ENCODE results near the gene FAM98C.
"Not testable (repeated sequence)": the region's sequence is repeated elsewhere in the genome, so short reads cannot be mapped to it uniquely, and the experiment has no call there.

FAM98C gene

DNA sequence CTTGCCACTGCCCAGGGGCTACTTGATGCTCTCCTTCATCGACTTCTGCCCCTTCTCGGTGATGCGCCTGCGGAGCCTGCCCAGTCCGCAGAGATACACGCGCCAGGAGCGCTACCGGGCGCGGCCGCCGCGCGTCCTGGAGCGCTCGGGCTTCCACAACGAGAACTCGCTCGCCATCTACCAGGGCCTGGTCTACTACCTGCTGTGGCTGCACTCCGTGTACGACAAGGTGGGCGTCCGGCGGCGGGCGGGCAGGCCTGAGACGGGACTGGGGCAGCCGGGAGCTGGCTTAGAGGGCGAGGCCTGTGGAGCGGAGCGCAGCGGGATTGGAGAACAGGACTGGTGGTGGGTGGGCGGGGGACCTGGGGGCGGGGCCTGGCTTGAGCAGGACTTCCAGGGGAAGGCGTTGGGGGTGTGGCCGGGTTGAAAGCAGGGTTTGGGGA is 41.2 kb upstream of the FAM98C start:
- peak; percentile 51 for DNase-seq (ENCODE audit: low read depth)
- H3K4me3 ChIP-seq (ENCODE audit: low read length) = peak overlapping the region; percentile 66
- TF ChIP-seq, protein P1, sequence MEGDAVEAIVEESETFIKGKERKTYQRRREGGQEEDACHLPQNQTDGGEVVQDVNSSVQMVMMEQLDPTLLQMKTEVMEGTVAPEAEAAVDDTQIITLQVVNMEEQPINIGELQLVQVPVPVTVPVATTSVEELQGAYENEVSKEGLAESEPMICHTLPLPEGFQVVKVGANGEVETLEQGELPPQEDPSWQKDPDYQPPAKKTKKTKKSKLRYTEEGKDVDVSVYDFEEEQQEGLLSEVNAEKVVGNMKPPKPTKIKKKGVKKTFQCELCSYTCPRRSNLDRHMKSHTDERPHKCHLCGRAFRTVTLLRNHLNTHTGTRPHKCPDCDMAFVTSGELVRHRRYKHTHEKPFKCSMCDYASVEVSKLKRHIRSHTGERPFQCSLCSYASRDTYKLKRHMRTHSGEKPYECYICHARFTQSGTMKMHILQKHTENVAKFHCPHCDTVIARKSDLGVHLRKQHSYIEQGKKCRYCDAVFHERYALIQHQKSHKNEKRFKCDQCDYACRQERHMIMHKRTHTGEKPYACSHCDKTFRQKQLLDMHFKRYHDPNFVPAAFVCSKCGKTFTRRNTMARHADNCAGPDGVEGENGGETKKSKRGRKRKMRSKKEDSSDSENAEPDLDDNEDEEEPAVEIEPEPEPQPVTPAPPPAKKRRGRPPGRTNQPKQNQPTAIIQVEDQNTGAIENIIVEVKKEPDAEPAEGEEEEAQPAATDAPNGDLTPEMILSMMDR (conservative IDR thresholded peaks at IDR 0.05; ENCODE audit: low read length) = peak; percentile 16; the same call in 1 of the 2 replicates

DNA sequence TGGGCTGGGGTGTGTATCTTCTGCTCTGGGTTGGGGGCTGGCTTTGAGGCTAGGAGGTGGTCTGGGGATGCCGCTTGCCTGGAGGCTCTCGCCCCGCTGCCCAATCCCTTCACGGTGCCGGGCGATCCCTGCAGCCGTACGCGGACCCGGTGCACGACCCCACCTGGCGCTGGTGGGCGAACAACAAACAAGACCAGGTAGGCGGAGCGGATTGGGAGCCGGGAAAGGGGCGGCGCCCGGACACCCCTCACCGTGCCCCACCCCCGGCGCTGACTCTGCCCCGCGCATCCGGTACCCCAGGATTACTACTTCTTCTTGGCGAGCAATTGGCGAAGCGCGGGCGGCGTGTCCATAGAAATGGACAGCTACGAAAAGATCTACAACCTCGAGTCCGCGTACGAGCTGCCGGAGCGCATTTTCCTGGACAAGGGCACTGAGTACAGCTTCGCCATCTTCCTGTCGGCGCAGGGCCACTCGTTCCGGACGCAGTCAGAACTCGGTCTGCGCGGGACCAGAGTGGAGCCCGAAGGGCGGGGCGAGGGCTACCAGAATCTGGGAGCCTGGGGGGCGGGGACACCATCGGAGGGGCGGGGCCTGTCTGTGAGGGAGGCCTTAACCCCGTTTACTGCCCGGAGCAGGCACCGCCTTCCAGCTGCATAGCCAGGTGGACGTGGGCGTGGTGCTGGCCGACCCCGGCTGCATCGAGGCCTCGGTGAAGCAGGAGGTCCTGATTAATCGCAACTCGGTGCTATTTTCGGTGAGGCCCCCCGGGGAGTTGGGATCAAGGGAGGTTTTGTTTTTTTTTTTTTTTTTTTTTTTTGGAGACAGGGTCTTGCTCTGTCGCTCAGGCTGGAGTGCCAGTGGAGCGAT is 40.6 kb upstream of the FAM98C start:
- H3K4me3 ChIP-seq (ENCODE audit: low read length) = peak overlapping the region; percentile 66
- TF ChIP-seq, protein P1 (conservative IDR thresholded peaks at IDR 0.05; ENCODE audit: low read length) = no peak
- peak; percentile 58 for DNase-seq (ENCODE audit: low read depth)

DNA sequence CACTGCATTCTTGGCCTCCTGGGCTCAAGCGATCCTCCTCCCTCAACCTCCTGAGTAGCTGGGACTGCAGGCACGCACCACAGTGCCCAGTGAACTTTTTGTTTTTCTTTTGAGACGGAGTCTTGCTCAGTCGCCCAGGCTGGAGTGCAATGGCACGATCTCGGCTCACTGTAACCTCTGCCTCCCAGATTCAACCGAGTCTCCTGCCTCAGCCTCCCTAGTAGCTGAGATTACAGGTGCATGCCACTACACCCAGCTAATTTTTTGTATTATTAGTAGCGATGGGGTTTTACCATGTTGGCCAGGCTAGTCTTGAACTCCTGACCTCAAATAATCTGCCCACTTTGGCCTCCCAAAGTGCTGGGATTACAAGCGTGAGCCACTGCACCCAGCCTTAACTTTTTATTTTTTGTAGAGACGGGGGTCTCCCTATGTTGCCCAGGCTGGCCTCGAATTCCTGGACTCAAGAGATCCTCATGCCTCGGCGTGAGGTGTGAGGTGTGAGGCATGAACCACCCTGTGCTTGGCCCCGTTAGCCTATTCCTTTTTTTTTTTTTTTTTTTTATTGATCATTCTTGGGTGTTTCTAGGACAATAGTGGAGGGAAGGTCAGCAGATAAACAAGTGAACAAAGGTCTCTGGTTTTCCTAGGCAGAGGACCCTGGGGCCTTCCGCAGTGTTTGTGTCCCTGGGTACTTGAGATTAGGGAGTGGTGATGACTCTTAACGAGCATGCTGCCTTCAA is 39.8 kb upstream of the FAM98C start:
- H3K4me3 ChIP-seq (ENCODE audit: low read length) = peak overlapping the region; percentile 66

DNA sequence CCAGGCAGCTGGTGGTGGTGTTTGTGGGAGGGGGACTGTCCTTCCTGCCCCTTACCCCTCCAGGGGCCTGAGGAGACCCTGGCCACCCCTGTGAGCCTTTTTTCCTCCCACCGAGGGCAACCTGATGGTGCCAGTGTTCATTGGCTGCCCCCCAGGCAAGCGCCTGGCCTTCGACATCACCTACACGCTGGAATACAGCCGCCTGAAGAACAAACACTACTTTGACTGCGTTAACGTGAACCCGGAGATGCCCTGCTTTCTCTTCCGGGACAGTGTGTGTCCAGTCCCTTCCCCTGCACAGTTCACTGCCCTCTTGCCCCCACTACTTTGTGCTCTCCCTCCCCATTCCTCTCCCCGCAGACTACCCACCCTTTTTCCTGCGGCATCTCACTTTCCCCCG is 35.9 kb upstream of the FAM98C start:
- TF ChIP-seq, protein P1 (conservative IDR thresholded peaks at IDR 0.05; ENCODE audit: low read length) = no peak
- no peak for DNase-seq (ENCODE audit: low read depth)

More for the DNA sequence above, 39.8 kb upstream of the FAM98C start:
- DNase-seq (ENCODE audit: low read depth) = not testable (repeated sequence)

DNA sequence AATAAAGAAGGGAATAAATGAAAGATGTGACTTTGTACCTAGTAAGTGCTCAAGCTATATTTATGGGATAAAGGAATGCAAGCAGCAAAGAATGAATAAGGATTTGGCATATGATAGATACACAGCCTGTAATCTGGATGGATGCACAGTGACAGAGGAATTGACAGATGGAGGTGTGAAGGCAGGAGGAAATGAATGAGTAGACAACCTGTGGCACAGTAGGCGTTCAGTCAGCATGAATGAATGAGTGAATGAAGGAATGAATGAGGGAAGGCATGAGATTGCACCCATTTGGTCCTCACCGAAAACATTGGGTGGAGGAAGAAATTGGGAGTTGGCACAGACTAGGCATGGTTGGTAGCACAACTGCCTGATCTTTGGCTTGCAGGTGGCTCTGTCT is 33.3 kb upstream of the FAM98C start:
- H3K4me3 ChIP-seq (ENCODE audit: low read length) = no peak overlapping the region
- TF ChIP-seq, protein P1 (conservative IDR thresholded peaks at IDR 0.05; ENCODE audit: low read length) = no peak
- no peak for DNase-seq (ENCODE audit: low read depth)

More for the DNA sequence above, 35.9 kb upstream of the FAM98C start:
- no peak overlapping the region for H3K4me3 ChIP-seq (ENCODE audit: low read length)

DNA sequence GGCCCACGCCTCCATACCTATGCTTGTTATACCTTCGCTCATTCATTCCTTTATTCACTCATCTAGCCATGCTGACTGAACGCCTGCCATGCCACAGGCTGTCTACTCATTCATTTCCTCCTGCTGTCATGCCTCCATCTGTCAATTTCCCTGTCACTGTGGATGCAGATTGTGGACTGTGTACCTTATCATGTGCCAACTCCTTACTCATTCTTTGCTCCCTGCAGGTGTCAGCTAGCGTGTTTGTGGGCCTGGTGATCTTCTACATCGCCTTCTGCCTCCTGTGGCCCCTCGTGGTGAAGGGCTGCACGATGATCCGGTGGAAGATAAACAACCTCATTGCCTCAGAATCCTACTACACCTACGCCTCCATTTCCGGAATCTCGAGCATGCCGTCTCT is 32.6 kb upstream of the FAM98C start:
- no peak for DNase-seq (ENCODE audit: low read depth)
- TF ChIP-seq, protein P1 (conservative IDR thresholded peaks at IDR 0.05; ENCODE audit: low read length) = no peak
- no peak overlapping the region for H3K4me3 ChIP-seq (ENCODE audit: low read length)

DNA sequence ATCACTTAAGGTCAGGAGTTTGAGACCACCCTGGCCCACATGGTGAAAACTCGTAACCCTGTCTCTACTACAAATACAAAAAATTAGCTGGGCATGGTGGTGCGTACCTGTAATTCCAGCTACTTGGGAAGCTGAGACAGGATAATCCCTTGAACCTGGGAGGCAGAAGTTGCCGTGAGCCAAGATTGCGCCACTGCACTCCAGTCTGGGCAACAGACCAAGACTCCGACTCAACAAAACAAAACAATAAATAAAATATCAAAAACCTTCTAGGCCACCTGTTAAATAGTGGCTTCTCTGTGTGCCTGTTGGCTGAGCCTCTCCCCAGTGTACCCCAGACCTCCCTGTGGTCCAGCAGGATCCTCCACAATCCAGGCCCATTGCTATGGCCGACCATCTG is 31.8 kb upstream of the FAM98C start:
- TF ChIP-seq, protein P1 (conservative IDR thresholded peaks at IDR 0.05; ENCODE audit: low read length) = no peak
- no peak overlapping the region for H3K4me3 ChIP-seq (ENCODE audit: low read length)
- DNase-seq (ENCODE audit: low read depth) = no peak
